ENCODE measurements around the gene ARHGAP42.
A peak's percentile ranks its signal among the peaks of the same experiment; 100 is the strongest.

Gene ARHGAP42

DNA sequence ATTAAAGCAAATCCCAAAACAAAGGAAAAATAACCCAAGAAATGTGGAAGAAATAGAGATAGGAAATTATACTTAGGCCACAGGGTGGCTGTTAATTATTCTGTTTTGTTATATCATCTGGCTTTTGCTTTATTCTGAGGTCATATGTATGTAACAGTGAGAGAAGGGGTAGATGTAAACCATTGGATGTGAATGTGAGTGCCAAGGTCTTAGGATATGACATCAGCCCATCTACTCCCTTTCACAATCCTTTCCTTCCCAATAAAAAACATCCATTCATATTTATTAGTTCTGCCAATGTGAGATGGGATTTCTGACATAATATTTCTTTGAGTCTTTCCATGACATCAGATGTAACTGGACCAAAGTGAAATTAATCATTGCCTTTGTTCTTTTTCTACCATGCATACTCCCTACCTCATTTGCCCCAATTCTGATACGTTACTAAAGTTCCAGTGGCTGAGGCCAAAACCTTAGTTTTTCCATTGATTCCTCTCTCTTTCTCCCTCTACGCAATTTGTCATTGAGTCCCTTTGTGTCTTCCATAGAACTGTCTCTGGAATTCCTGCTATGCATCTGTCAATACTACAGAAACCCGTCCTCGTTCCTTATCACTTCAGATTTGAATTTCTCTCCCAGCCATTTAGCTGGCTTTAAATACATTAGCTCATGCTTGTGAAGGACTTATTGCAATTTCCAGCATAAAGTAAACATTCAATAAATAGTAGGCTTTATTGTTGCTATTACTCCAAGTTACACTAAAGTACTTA is 170.3 kb downstream of the ARHGAP42 start:
- Mint-ChIP-seq H3K4me1 (peaks cover 16% of the 10 kb centered on the region), H3K27me3 (ENCODE audit: low read depth) (no peaks in the 10 kb centered on the region), H3K36me3 (ENCODE audit: low read depth) (peaks cover 17% of the 10 kb centered on the region), H3K4me3 (no peak overlapping the region), H3K9me3 (no peaks in the 10 kb centered on the region), H3K27ac (peak overlapping the region in 1 of 3 experiments; percentile 2)
- TF ChIP-seq, protein P1, sequence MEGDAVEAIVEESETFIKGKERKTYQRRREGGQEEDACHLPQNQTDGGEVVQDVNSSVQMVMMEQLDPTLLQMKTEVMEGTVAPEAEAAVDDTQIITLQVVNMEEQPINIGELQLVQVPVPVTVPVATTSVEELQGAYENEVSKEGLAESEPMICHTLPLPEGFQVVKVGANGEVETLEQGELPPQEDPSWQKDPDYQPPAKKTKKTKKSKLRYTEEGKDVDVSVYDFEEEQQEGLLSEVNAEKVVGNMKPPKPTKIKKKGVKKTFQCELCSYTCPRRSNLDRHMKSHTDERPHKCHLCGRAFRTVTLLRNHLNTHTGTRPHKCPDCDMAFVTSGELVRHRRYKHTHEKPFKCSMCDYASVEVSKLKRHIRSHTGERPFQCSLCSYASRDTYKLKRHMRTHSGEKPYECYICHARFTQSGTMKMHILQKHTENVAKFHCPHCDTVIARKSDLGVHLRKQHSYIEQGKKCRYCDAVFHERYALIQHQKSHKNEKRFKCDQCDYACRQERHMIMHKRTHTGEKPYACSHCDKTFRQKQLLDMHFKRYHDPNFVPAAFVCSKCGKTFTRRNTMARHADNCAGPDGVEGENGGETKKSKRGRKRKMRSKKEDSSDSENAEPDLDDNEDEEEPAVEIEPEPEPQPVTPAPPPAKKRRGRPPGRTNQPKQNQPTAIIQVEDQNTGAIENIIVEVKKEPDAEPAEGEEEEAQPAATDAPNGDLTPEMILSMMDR (IDR thresholded peaks at IDR 0.05; ENCODE audit: unreplicated experiment in 3 of 3) = no peak

DNA sequence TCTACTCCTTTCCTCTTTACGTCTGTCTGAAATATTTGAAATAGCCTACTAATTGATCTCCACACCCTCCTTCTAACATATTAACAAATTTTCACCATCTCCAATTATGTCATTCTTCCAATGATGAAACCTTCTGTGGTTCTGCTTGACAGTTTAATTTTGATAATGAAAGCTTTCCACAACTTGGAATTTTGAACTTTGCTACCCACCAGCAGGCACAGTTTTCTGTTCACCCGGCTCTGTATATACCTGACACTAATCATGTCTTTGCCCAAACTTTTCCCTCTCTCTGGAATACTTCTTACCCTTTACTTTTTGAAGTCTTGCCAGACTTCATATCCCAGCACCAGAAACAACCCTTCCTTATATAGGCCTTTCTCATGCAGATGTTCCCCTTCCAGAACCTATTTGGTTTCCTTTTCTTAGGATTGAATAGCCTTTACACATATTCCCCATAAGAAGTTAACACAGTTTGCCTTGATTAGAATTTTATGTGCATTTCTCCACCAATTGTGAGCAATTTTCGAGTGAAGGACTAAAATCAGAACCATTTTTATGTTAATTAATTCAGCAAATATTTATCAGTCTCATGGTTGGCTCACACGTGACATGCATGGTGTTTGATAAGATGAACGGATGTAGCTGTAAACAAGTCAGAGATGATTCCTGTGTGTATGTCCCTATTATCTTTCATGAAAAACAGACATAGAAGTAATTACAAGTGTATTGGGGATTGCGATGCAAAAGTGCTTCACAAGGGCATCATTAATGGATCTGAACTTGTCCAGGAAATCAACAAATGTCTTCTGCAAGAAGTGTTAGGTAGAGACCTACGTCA is 173.4 kb downstream of the ARHGAP42 start:
- TF ChIP-seq, protein P1 (IDR thresholded peaks at IDR 0.05; ENCODE audit: unreplicated experiment in 3 of 3) = no peak
- Mint-ChIP-seq H3K27ac (no peak overlapping the region), H3K9me3 (no peaks in the 10 kb centered on the region), H3K27me3 (ENCODE audit: low read depth) (no peaks in the 10 kb centered on the region), H3K36me3 (ENCODE audit: low read depth) (peaks cover 23% of the 10 kb centered on the region), H3K4me3 (no peak overlapping the region), H3K4me1 (peaks cover 19% of the 10 kb centered on the region)

DNA sequence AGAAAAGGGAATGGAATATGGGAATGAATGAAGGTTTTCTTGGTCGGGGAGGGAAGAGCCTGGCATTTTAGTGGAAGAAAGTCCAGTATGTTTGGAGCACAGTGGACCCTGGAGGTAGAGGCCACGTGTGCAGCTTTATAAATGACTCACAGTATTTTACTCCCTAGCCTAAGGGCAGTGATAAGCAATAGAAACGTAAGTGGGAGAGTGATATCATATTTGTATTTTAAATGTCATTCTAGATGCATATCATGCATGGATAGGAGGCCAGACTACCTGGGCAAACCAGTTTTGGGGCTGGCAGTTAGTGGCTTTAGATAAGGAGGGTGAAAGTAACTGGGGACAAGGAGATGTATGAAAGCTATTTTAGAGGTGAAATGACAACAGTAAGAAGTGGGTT is 174.1 kb downstream of the ARHGAP42 start:
- TF ChIP-seq, protein P1 (IDR thresholded peaks at IDR 0.05; ENCODE audit: unreplicated experiment in 3 of 3) = no peak
- Mint-ChIP-seq H3K4me1 (peaks cover 17% of the 10 kb centered on the region), H3K36me3 (ENCODE audit: low read depth) (peaks cover 25% of the 10 kb centered on the region), H3K27me3 (ENCODE audit: low read depth) (no peaks in the 10 kb centered on the region), H3K9me3 (no peaks in the 10 kb centered on the region), H3K27ac (no peak overlapping the region), H3K4me3 (no peak overlapping the region)

DNA sequence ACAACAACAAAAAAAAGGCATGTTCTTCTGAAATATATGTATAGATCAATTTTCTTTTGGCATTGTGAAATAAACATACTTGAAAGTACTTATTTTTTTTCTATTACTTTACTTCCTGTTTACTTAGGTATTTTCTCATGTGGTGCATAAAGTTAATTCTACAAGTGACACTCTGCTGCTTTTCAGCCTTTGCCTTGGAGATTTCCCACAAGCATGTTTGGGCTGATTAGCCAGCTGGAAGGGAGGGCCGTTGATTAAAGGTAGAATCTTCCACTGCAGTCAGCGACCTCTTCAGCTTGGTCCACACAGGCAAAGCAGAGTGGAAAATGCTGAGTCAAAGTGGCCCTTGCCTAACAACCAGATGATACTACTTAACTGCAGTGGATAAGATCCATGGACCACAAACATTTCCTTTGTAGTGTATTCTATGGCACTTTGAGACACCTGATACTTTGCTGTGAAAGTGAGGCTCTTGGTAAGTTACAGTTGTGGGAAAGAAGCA is 176.0 kb downstream of the ARHGAP42 start:
- H3K27me3 Mint-ChIP-seq (ENCODE audit: low read depth) = no peaks in the 10 kb centered on the region

DNA sequence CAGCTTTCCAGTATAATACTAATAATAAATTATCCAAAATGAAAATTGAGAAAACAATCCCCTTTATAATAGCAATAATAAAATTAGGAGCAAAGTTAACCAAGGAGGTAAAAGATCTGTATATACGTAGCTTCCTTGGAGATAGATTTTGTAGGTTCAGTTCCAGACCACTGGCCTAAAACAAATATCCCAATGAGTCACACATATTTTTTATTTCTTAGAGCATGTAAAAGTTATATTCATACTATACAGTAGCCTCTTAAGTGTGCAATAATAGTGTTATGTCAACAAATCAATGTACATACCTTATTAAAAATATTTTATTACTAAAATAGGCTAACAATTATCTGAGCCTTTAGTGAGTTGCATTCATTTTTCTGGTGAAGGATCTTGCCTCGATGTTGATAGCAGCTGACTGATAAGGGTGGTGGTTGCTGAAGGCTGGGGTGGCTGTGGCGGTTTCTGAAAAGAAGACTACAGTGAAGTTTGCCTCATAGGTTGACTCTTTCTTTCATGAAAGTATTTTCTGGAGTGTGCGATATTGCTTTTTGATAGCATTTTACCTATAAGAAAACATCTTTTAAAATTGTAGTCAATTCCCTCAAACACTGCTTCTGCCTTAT is 178.5 kb downstream of the ARHGAP42 start:
- Mint-ChIP-seq H3K27ac (no peak overlapping the region), H3K36me3 (ENCODE audit: low read depth) (peaks cover 27% of the 10 kb centered on the region), H3K27me3 (ENCODE audit: low read depth) (no peaks in the 10 kb centered on the region), H3K4me1 (peaks cover 12% of the 10 kb centered on the region), H3K4me3 (no peak overlapping the region), H3K9me3 (no peaks in the 10 kb centered on the region)
- TF ChIP-seq, protein P1 (IDR thresholded peaks at IDR 0.05; ENCODE audit: unreplicated experiment in 3 of 3) = no peak

More for the DNA sequence above, 176.0 kb downstream of the ARHGAP42 start:
- Mint-ChIP-seq H3K36me3 (ENCODE audit: low read depth) (peaks cover 32% of the 10 kb centered on the region), H3K4me1 (peaks cover 12% of the 10 kb centered on the region), H3K27ac (peak overlapping the region in 2 of 3 experiments; percentile 10 to 22), H3K9me3 (no peaks in the 10 kb centered on the region), H3K4me3 (no peak overlapping the region)
- TF ChIP-seq, protein P1 (IDR thresholded peaks at IDR 0.05; ENCODE audit: unreplicated experiment in 3 of 3) = no peak

Measured in nephron (organoid).